ENCODE results near the gene MAP4K1. TPM values are rescaled to one million over a fixed set of nuclear protein-coding genes. Genes with fewer than 3 reads are reported as not detected.

MAP4K1 gene
- polyA plus RNA-seq, 2 of the 4 experiments (the other 2 are of a cell fraction): 1.2 to 2.6 TPM

GRCh38 chr19:38657633-38658222 is 40.0 kb upstream of the MAP4K1 start (continued):
- TF ChIP-seq HOXB13 (CRISPR knock-in tag; IDR thresholded peaks at IDR 0.05; ENCODE audit: low read depth) (no peak; the same call in none of the 2 replicates), SMC3 (IDR thresholded peaks at IDR 0.05) (no peak), ZNF302 (CRISPR knock-in tag; IDR thresholded peaks at IDR 0.05) (peak; percentile 55; the same call in 1 of the 2 replicates), FOSL2 (IDR thresholded peaks at IDR 0.05) (no peak; the same call in 1 of the 2 replicates), FOSL2 (CRISPR knock-in tag; IDR thresholded peaks at IDR 0.05) (peak; percentile 96), TP53 (CRISPR knock-in tag; IDR thresholded peaks at IDR 0.05) (peak; percentile 75), CHD4 (IDR thresholded peaks at IDR 0.05; ENCODE audit: borderline replicate concordance) (no peak), CBX8 (IDR thresholded peaks at IDR 0.05) (no peak), GATA3 (IDR thresholded peaks at IDR 0.05; ENCODE audit: borderline replicate concordance) (peak; percentile 60), RFX5 (IDR thresholded peaks at IDR 0.05) (peak; percentile 61), HOXA7 (CRISPR knock-in tag; IDR thresholded peaks at IDR 0.05) (peak; percentile 23; the same call in 1 of the 2 replicates), CTCF (IDR thresholded peaks at IDR 0.05) (no peak), JUNB (IDR thresholded peaks at IDR 0.05) (0 out of 2 replicates have a peak, but pooled peaks have one; percentile 50), USF2 (IDR thresholded peaks at IDR 0.05) (no peak), CEBPB (IDR thresholded peaks at IDR 0.05) (peak in 1 of 2 experiments; percentile 63; a peak in 2 of 4 replicates), EHMT2 (IDR thresholded peaks at IDR 0.05; ENCODE audit: low read depth) (no peak), NPAS2 (CRISPR knock-in tag; IDR thresholded peaks at IDR 0.05; ENCODE audit: borderline replicate concordance) (no peak), PBX3 (IDR thresholded peaks at IDR 0.05) (peak; percentile 72; the same call in 1 of the 2 replicates), NFE2L2 (conservative IDR thresholded peaks at IDR 0.05; ENCODE audit: low read length) (no peak), RCOR1 (IDR thresholded peaks at IDR 0.05; ENCODE audit: low read depth, low read length) (no peak), ESRRA (IDR thresholded peaks at IDR 0.05; ENCODE audit: borderline replicate concordance, low read length) (no peak), RAD21 (conservative IDR thresholded peaks at IDR 0.05 in 1 of 2, IDR thresholded peaks at IDR 0.05 in 1 of 2) (no peak), PHF8 (IDR thresholded peaks at IDR 0.05; ENCODE audit: borderline replicate concordance, low read depth) (no peak), EP300 (IDR thresholded peaks at IDR 0.05) (peak in 1 of 2 experiments; percentile 46; a peak in 1 of 5 replicates), E2F6 (IDR thresholded peaks at IDR 0.05; ENCODE audit: borderline replicate concordance, low read depth) (no peak), ZC3H11A (IDR thresholded peaks at IDR 0.05) (no peak), MAFK (IDR thresholded peaks at IDR 0.05; ENCODE audit: partially characterized antibody) (no peak)
